ENCODE measurements around the gene DPYD.

Gene DPYD

GRCh38 chr1:97506368-97506767, 414.5 kb downstream of the DPYD start:
- TF ChIP-seq CTCF (conservative IDR thresholded peaks at IDR 0.05; ENCODE audit: low read length): no peak
- DNase-seq (ENCODE audit: low read depth): no peak

GRCh38 chr1:97505816-97506215, 415.0 kb downstream of the DPYD start:
- no peak for TF ChIP-seq CTCF (conservative IDR thresholded peaks at IDR 0.05; ENCODE audit: low read length)
- no peak for DNase-seq (ENCODE audit: low read depth)
- no peak overlapping the region for H3K4me3 ChIP-seq (ENCODE audit: low read length)

More at GRCh38 chr1:97506368-97506767, 414.5 kb downstream of the DPYD start:
- H3K4me3 ChIP-seq (ENCODE audit: low read length): no peak overlapping the region

GRCh38 chr1:97505289-97505688, 415.5 kb downstream of the DPYD start:
- no peak for DNase-seq (ENCODE audit: low read depth)
- no peak for TF ChIP-seq CTCF (conservative IDR thresholded peaks at IDR 0.05; ENCODE audit: low read length)
- H3K4me3 ChIP-seq (ENCODE audit: low read length): no peak overlapping the region

GRCh38 chr1:97502360-97502759, 418.5 kb downstream of the DPYD start:
- no peak for DNase-seq (ENCODE audit: low read depth)
- H3K4me3 ChIP-seq (ENCODE audit: low read length): no peak overlapping the region
- TF ChIP-seq CTCF (conservative IDR thresholded peaks at IDR 0.05; ENCODE audit: low read length): no peak

GRCh38 chr1:97501628-97502027, 419.2 kb downstream of the DPYD start:
- H3K4me3 ChIP-seq (ENCODE audit: low read length): no peak overlapping the region
- DNase-seq (ENCODE audit: low read depth): no peak
- no peak for TF ChIP-seq CTCF (conservative IDR thresholded peaks at IDR 0.05; ENCODE audit: low read length)

GRCh38 chr1:97500760-97501159, 420.1 kb downstream of the DPYD start:
- no peak overlapping the region for H3K4me3 ChIP-seq (ENCODE audit: low read length)
- DNase-seq (ENCODE audit: low read depth): no peak
- no peak for TF ChIP-seq CTCF (conservative IDR thresholded peaks at IDR 0.05; ENCODE audit: low read length)

- DNase-seq (ENCODE audit: low read depth): no peak
- H3K4me3 ChIP-seq (ENCODE audit: low read length): no peak overlapping the region
- no peak for TF ChIP-seq CTCF (conservative IDR thresholded peaks at IDR 0.05; ENCODE audit: low read length)
These were observed 421.2 kb downstream of the DPYD start for GRCh38 chr1:97499667-97500066.

All from AG10803 (cell line).